Measurements from ENCODE around the gene IL10RB.
"Not testable (repeated sequence)": the region's sequence is repeated elsewhere in the genome, so short reads cannot be mapped to it uniquely, and the experiment has no call there.

The IL10RB gene

GRCh38 chr21:33266050-33266788, at the start of gene IL10RB:
Gene IL10RB, plus strand, starts transcription at chr21:33266367. Its CDS starts 99 bp downstream, at chr21:33266466.
- H3K27me3 ChIP-seq (ENCODE audit: control insufficient read depth in 1 of 2, insufficient read depth in 2 of 2, low read length in 2 of 2), result no peaks in the 10 kb centered on the region
- H3K9me3 ChIP-seq (ENCODE audit: low read length), result no peaks in the 10 kb centered on the region
- H3K4me1 ChIP-seq (ENCODE audit: insufficient read depth, low read length), result peaks cover 4% of the 10 kb centered on the region
- peaks cover 10% of the 10 kb centered on the region for H3K36me3 ChIP-seq (ENCODE audit: insufficient read depth, low read length)
- H3K4me3 ChIP-seq (ENCODE audit: low read depth in 1 of 2, low read length in 2 of 2), result peak within 1 kb of the TSS; percentile 56 to 58
- H3K9ac ChIP-seq (ENCODE audit: low read length), result peak within 1 kb of the TSS; percentile 67
- peak within 1 kb of the TSS; percentile 96 for H3K27ac ChIP-seq (ENCODE audit: low read depth, low read length)

GRCh38 chr21:33217138-33217520, 49.0 kb upstream of the IL10RB start:
- no peaks in the 10 kb centered on the region for H3K9me3 ChIP-seq (ENCODE audit: low read length)
- H3K27ac ChIP-seq (ENCODE audit: low read depth, low read length), result no peak overlapping the region
- H3K27me3 ChIP-seq (ENCODE audit: control insufficient read depth in 1 of 2, insufficient read depth in 2 of 2, low read length in 2 of 2), result no peaks in the 10 kb centered on the region
- no peak overlapping the region for H3K4me3 ChIP-seq (ENCODE audit: low read depth in 1 of 2, low read length in 2 of 2)
- H3K36me3 ChIP-seq (ENCODE audit: insufficient read depth, low read length), result no peaks in the 10 kb centered on the region
- no peaks in the 10 kb centered on the region for H3K4me1 ChIP-seq (ENCODE audit: insufficient read depth, low read length)
- no peak overlapping the region for H3K9ac ChIP-seq (ENCODE audit: low read length)

- H3K27ac ChIP-seq (ENCODE audit: low read depth, low read length), result no peak overlapping the region
- H3K9ac ChIP-seq (ENCODE audit: low read length), result no peak overlapping the region
- H3K4me1 ChIP-seq (ENCODE audit: insufficient read depth, low read length), result no peaks in the 10 kb centered on the region
- no peaks in the 10 kb centered on the region for H3K36me3 ChIP-seq (ENCODE audit: insufficient read depth, low read length)
- H3K4me3 ChIP-seq (ENCODE audit: low read depth in 1 of 2, low read length in 2 of 2), result no peak overlapping the region
- H3K9me3 ChIP-seq (ENCODE audit: low read length), result no peaks in the 10 kb centered on the region
- no peaks in the 10 kb centered on the region for H3K27me3 ChIP-seq (ENCODE audit: control insufficient read depth in 1 of 2, insufficient read depth in 2 of 2, low read length in 2 of 2)
Measured at GRCh38 chr21:33219300-33219699, 46.9 kb upstream of the IL10RB start.

- Histone ChIP-seq H3K27ac (ENCODE audit: low read depth, low read length) (no peak overlapping the region), H3K9me3 (ENCODE audit: low read length) (no peaks in the 10 kb centered on the region), H3K4me1 (ENCODE audit: insufficient read depth, low read length) (no peaks in the 10 kb centered on the region), H3K27me3 (ENCODE audit: control insufficient read depth in 1 of 2, insufficient read depth in 2 of 2, low read length in 2 of 2) (no peaks in the 10 kb centered on the region), H3K9ac (ENCODE audit: low read length) (no peak overlapping the region), H3K4me3 (ENCODE audit: low read depth in 1 of 2, low read length in 2 of 2) (no peak overlapping the region), H3K36me3 (ENCODE audit: insufficient read depth, low read length) (no peaks in the 10 kb centered on the region)
Measured at GRCh38 chr21:33219954-33220353, 46.2 kb upstream of the IL10RB start.

GRCh38 chr21:33225376-33225775, 40.8 kb upstream of the IL10RB start:
- not testable (repeated sequence) for H3K4me1 ChIP-seq (ENCODE audit: insufficient read depth, low read length); H3K9ac ChIP-seq (ENCODE audit: low read length); H3K9me3 ChIP-seq (ENCODE audit: low read length); H3K27me3 ChIP-seq (ENCODE audit: control insufficient read depth in 1 of 2, insufficient read depth in 2 of 2, low read length in 2 of 2); H3K36me3 ChIP-seq (ENCODE audit: insufficient read depth, low read length); H3K4me3 ChIP-seq (ENCODE audit: low read depth in 1 of 2, low read length in 2 of 2); H3K27ac ChIP-seq (ENCODE audit: low read depth, low read length)

GRCh38 chr21:33228455-33228854, 37.7 kb upstream of the IL10RB start:
- Histone ChIP-seq H3K36me3 (ENCODE audit: insufficient read depth, low read length) (no peaks in the 10 kb centered on the region), H3K27me3 (ENCODE audit: control insufficient read depth in 1 of 2, insufficient read depth in 2 of 2, low read length in 2 of 2) (no peaks in the 10 kb centered on the region), H3K4me1 (ENCODE audit: insufficient read depth, low read length) (peaks cover 7% of the 10 kb centered on the region), H3K9me3 (ENCODE audit: low read length) (no peaks in the 10 kb centered on the region), H3K27ac (ENCODE audit: low read depth, low read length) (no peak overlapping the region), H3K9ac (ENCODE audit: low read length) (no peak overlapping the region), H3K4me3 (ENCODE audit: low read depth in 1 of 2, low read length in 2 of 2) (no peak overlapping the region)

GRCh38 chr21:33229099-33229783, 36.9 kb upstream of the IL10RB start:
- peak overlapping the region; percentile 23 to 50 for H3K4me3 ChIP-seq (ENCODE audit: low read depth in 1 of 2, low read length in 2 of 2)
- H3K9me3 ChIP-seq (ENCODE audit: low read length), result no peaks in the 10 kb centered on the region
- peaks cover 7% of the 10 kb centered on the region for H3K4me1 ChIP-seq (ENCODE audit: insufficient read depth, low read length)
- H3K36me3 ChIP-seq (ENCODE audit: insufficient read depth, low read length), result no peaks in the 10 kb centered on the region
- no peak overlapping the region for H3K9ac ChIP-seq (ENCODE audit: low read length)
- H3K27me3 ChIP-seq (ENCODE audit: control insufficient read depth in 1 of 2, insufficient read depth in 2 of 2, low read length in 2 of 2), result no peaks in the 10 kb centered on the region
- peak overlapping the region; percentile 77 for H3K27ac ChIP-seq (ENCODE audit: low read depth, low read length)

- peak within 1 kb of the TSS; percentile 97 for H3K27ac ChIP-seq (ENCODE audit: low read depth, low read length)
- H3K4me1 ChIP-seq (ENCODE audit: insufficient read depth, low read length), result peaks cover 7% of the 10 kb centered on the region
- no peaks in the 10 kb centered on the region for H3K27me3 ChIP-seq (ENCODE audit: control insufficient read depth in 1 of 2, insufficient read depth in 2 of 2, low read length in 2 of 2)
- no peaks in the 10 kb centered on the region for H3K36me3 ChIP-seq (ENCODE audit: insufficient read depth, low read length)
- H3K4me3 ChIP-seq (ENCODE audit: low read depth in 1 of 2, low read length in 2 of 2), result peak within 1 kb of the TSS; percentile 86 to 94
- no peaks in the 10 kb centered on the region for H3K9me3 ChIP-seq (ENCODE audit: low read length)
- H3K9ac ChIP-seq (ENCODE audit: low read length), result peak within 1 kb of the TSS; percentile 74
Measured at GRCh38 chr21:33229784-33230544, 36.2 kb upstream of the IL10RB start, which contains the start of gene IFNAR2. Gene IFNAR2, plus strand, starts transcription at chr21:33229938. Its CDS starts 11,985 bp downstream, at chr21:33241923.

GRCh38 chr21:33230545-33231324, 35.4 kb upstream of the IL10RB start:
- Histone ChIP-seq H3K9ac (ENCODE audit: low read length) (peak overlapping the region; percentile 74), H3K27me3 (ENCODE audit: control insufficient read depth in 1 of 2, insufficient read depth in 2 of 2, low read length in 2 of 2) (no peaks in the 10 kb centered on the region), H3K36me3 (ENCODE audit: insufficient read depth, low read length) (no peaks in the 10 kb centered on the region), H3K9me3 (ENCODE audit: low read length) (no peaks in the 10 kb centered on the region), H3K4me1 (ENCODE audit: insufficient read depth, low read length) (peaks cover 7% of the 10 kb centered on the region), H3K27ac (ENCODE audit: low read depth, low read length) (peak overlapping the region; percentile 97), H3K4me3 (ENCODE audit: low read depth in 1 of 2, low read length in 2 of 2) (peak overlapping the region; percentile 86 to 94)

- Histone ChIP-seq H3K9ac (ENCODE audit: low read length) (no peak overlapping the region), H3K4me1 (ENCODE audit: insufficient read depth, low read length) (peaks cover 7% of the 10 kb centered on the region), H3K27me3 (ENCODE audit: control insufficient read depth in 1 of 2, insufficient read depth in 2 of 2, low read length in 2 of 2) (no peaks in the 10 kb centered on the region), H3K9me3 (ENCODE audit: low read length) (no peaks in the 10 kb centered on the region), H3K4me3 (ENCODE audit: low read depth in 1 of 2, low read length in 2 of 2) (no peak overlapping the region), H3K36me3 (ENCODE audit: insufficient read depth, low read length) (no peaks in the 10 kb centered on the region), H3K27ac (ENCODE audit: low read depth, low read length) (no peak overlapping the region)
Measured at GRCh38 chr21:33231526-33231925, 34.6 kb upstream of the IL10RB start.
